Mucosa of descending colon (tissue), 3 donors: ENCODE results near the gene SH3GLB1. TPM values are rescaled to one million over a fixed set of nuclear protein-coding genes. Genes with fewer than 3 reads are reported as not detected.

Source experiments
- ATAC-seq: fragments of 200-7000 bp; cut with Tn5 transposase; one replicate; pipeline ENCODE4 v1.9.1; 2020; ENCODE audit warnings: mild to moderate bottlenecking, moderate library complexity
- DNase-seq, 3 donors: peaks; one replicate each; pipeline ENCODE4 v3.0.0-alpha.2; 2020
- H3K36me3 ChIP-seq: fragments of 200-600 bp; one replicate; pipeline ENCODE4 v1.8.0; 2021; ENCODE audit warnings: low read depth, mild to moderate bottlenecking
- H3K4me1 ChIP-seq: fragments of 200-600 bp; one replicate; pipeline ENCODE4 v1.8.0; 2021; ENCODE audit warnings: low read depth, mild to moderate bottlenecking
- H3K4me3 ChIP-seq: fragments of 200-600 bp; one replicate; pipeline ENCODE4 v1.8.0; 2021; ENCODE audit warnings: mild to moderate bottlenecking
- H3K9me3 ChIP-seq: fragments of 200-600 bp; one replicate; pipeline ENCODE4 v1.8.0; 2021; ENCODE audit warnings: mild to moderate bottlenecking
- CTCF ChIP-seq: fragments of 200-600 bp; IDR thresholded peaks from one replicate; pipeline ENCODE4 v1.8.0; 2022; ENCODE audit warnings: antibody characterized with exemption, mild to moderate bottlenecking
- intact Hi-C, 2 donors: fragments of 100-400 bp; cut with DNase I in 1 of 2; cut with micrococcal nuclease in 1 of 2; formaldehyde crosslinking; loops; one replicate each; pipeline versions ENCODE4 v1.11.0 to v1.11.1; 2022; cut with DNase I, micrococcal nuclease
- total RNA-seq, 3 donors: library from RNA; stranded (reverse); fragmentation: NEBNext Ultra II Directional in 2 of 3; extraction: Animal tissue kit (Norgen Biotek cat#: 25700) in 2 of 3; gene quantifications; one replicate each; pipeline versions ENCODE4 v1.2.1 to v1.2.4, GENCODE V29; 2021 to 2023
- donor health status: DM: no; HTN: no; CAD: no; lungs with moderate emphysema.
- donor health status: DM: no; HTN: no; CAD: no.
- donor health status: DM: no; HTN: yes; CAD: no.

The SH3GLB1 gene
- total RNA-seq, 3 donors from 2014 or later, result 109 to 114 (median 110) TPM

- intact Hi-C loops, result no loop called here
- no peaks in the 10 kb centered on the region for H3K36me3 ChIP-seq
- peak; percentile 59 for ATAC-seq
- TF ChIP-seq CTCF, result no peak
- H3K9me3 ChIP-seq, result no peaks in the 10 kb centered on the region
- no peak overlapping the region for H3K4me3 ChIP-seq
- H3K4me1 ChIP-seq, result peaks cover 18% of the 10 kb centered on the region
- no peak for DNase-seq
These were observed 9.8 kb downstream of the SH3GLB1 start for GRCh38 chr1:86714159-86714558.

- Histone ChIP-seq H3K9me3 (no peaks in the 10 kb centered on the region), H3K4me3 (no peak overlapping the region), H3K4me1 (peaks cover 18% of the 10 kb centered on the region), H3K36me3 (no peaks in the 10 kb centered on the region)
- ATAC-seq (peak; percentile 59), DNase-seq (no peak)
- TF ChIP-seq CTCF, result no peak
- intact Hi-C loops, result no loop called here
These were observed 10.3 kb downstream of the SH3GLB1 start for GRCh38 chr1:86714561-86715244.

- Histone ChIP-seq H3K9me3 (no peaks in the 10 kb centered on the region), H3K4me1 (peaks cover 11% of the 10 kb centered on the region), H3K36me3 (no peaks in the 10 kb centered on the region), H3K4me3 (no peak overlapping the region)
- intact Hi-C loops, result no loop called here
- ATAC-seq, result no peak
- TF ChIP-seq CTCF, result no peak
- DNase-seq, result no peak
These were observed 14.4 kb downstream of the SH3GLB1 start for GRCh38 chr1:86718786-86719185.

GRCh38 chr1:86731416-86731815, 27.0 kb downstream of the SH3GLB1 start:
- DNase-seq, result no peak
- no peaks in the 10 kb centered on the region for H3K9me3 ChIP-seq
- H3K36me3 ChIP-seq, result peaks cover 4% of the 10 kb centered on the region
- H3K4me3 ChIP-seq, result no peak overlapping the region
- ATAC-seq, result no peak
- H3K4me1 ChIP-seq, result no peaks in the 10 kb centered on the region
- no peak for TF ChIP-seq CTCF
- intact Hi-C loops, result no loop called here

- ATAC-seq (no peak), DNase-seq (no peak)
- Histone ChIP-seq H3K9me3 (no peaks in the 10 kb centered on the region), H3K36me3 (peaks cover 12% of the 10 kb centered on the region), H3K4me1 (no peaks in the 10 kb centered on the region), H3K4me3 (no peak overlapping the region)
- TF ChIP-seq CTCF, result no peak
- intact Hi-C loops, result no loop called here
These were observed 29.0 kb downstream of the SH3GLB1 start for GRCh38 chr1:86733340-86733739.
